CD4-positive, CD25-positive, alpha-beta regulatory T cell (primary cell): ENCODE results near the gene TSSK6. TPM values are rescaled to one million over a fixed set of nuclear protein-coding genes. Genes with fewer than 3 reads are reported as not detected.

Experiments
- polyA plus RNA-seq, 4 donors: library from polyadenylated mRNA; unstranded; fragments of 300-500 nt; fragmentation: Illumina TruSeq; gene quantifications; one replicate each; pipeline ENCODE4 v1.2.3, GENCODE V29; 2021
- total RNA-seq: library from RNA; stranded (reverse); gene quantifications from one replicate; pipeline ENCODE4 v1.2.3, GENCODE V29; 2022

The TSSK6 gene
- total and polyA plus RNA-seq, 5 donors from 2014 or later = 1.6 to 6.2 (median 2.0) TPM

Other genes starting within 250 kb of the TSSK6 start
- not detected for gene TM6SF2, start 242.2 kb downstream of the TSSK6 start, total RNA-seq
- not detected for gene TM6SF2, start 242.2 kb downstream of the TSSK6 start, polyA plus RNA-seq
- 72.5 TPM for gene SUGP1, start 195.0 kb downstream of the TSSK6 start, total RNA-seq
- 10 to 100 TPM; 22.7 to 36.3 (median 26.4) TPM for gene SUGP1, start 195.0 kb downstream of the TSSK6 start, polyA plus RNA-seq
- 146 TPM for gene MAU2, start 194.7 kb downstream of the TSSK6 start, total RNA-seq
- 10 to 100 TPM; 16.5 to 20.6 (median 18.8) TPM for gene MAU2, start 194.7 kb downstream of the TSSK6 start, polyA plus RNA-seq
- gene GATAD2A, start 109.9 kb downstream of the TSSK6 start, total RNA-seq = 134 TPM
- gene GATAD2A, start 109.9 kb downstream of the TSSK6 start, polyA plus RNA-seq = 10 to 100 TPM in 1 of 4 donors, 1 to 10 TPM in 3; 8.1 to 13.9 (median 9.7) TPM
- 196 TPM for gene NDUFA13, start 677 bp upstream of the TSSK6 start, total RNA-seq
- gene NDUFA13, start 677 bp upstream of the TSSK6 start, polyA plus RNA-seq = 100 to 1,000 TPM; 358 to 453 (median 400) TPM
- 6.6 TPM for gene YJEFN3, start 13.4 kb upstream of the TSSK6 start, total RNA-seq
- not detected for gene YJEFN3, start 13.4 kb upstream of the TSSK6 start, polyA plus RNA-seq
- gene CILP2, start 22.7 kb upstream of the TSSK6 start, total RNA-seq = 0.42 TPM
- under 1 TPM in 3 of 4 donors, not detected in 1; 0.09 to 0.42 (median 0.21) TPM for gene CILP2, start 22.7 kb upstream of the TSSK6 start, polyA plus RNA-seq
- 85.3 TPM for gene PBX4, start 103.1 kb upstream of the TSSK6 start, total RNA-seq
- gene PBX4, start 103.1 kb upstream of the TSSK6 start, polyA plus RNA-seq = 1 to 10 TPM; 4.1 to 7.2 (median 5.9) TPM
- gene LPAR2, start 112.7 kb upstream of the TSSK6 start, total RNA-seq = 120 TPM
- 10 to 100 TPM; 29.9 to 48.5 (median 40.4) TPM for gene LPAR2, start 112.7 kb upstream of the TSSK6 start, polyA plus RNA-seq
- 155 TPM for gene GMIP, start 128.1 kb upstream of the TSSK6 start, total RNA-seq
- gene GMIP, start 128.1 kb upstream of the TSSK6 start, polyA plus RNA-seq = 10 to 100 TPM; 42.1 to 51.0 (median 45.7) TPM
- gene ATP13A1, start 148.1 kb upstream of the TSSK6 start, total RNA-seq = 114 TPM
- 10 to 100 TPM; 24.1 to 31.9 (median 30.7) TPM for gene ATP13A1, start 148.1 kb upstream of the TSSK6 start, polyA plus RNA-seq
- 84.4 TPM for gene ZNF101, start 153.3 kb upstream of the TSSK6 start, total RNA-seq
- gene ZNF101, start 153.3 kb upstream of the TSSK6 start, polyA plus RNA-seq = 100 to 1,000 TPM; 123 to 168 (median 142) TPM
- 19.8 TPM for gene ZNF14, start 217.6 kb upstream of the TSSK6 start, total RNA-seq
- 10 to 100 TPM in 3 of 4 donors, 1 to 10 TPM in 1; 8.5 to 12.4 (median 11.7) TPM for gene ZNF14, start 217.6 kb upstream of the TSSK6 start, polyA plus RNA-seq